ENCODE results near the gene ELK4. TPM values are rescaled to one million over a fixed set of nuclear protein-coding genes. Genes with fewer than 3 reads are reported as not detected.

Gene ELK4
- total and polyA plus RNA-seq, 2 of the 4 experiments (the other 2 are of a cell fraction): 4.6 to 11.3 TPM

DNA sequence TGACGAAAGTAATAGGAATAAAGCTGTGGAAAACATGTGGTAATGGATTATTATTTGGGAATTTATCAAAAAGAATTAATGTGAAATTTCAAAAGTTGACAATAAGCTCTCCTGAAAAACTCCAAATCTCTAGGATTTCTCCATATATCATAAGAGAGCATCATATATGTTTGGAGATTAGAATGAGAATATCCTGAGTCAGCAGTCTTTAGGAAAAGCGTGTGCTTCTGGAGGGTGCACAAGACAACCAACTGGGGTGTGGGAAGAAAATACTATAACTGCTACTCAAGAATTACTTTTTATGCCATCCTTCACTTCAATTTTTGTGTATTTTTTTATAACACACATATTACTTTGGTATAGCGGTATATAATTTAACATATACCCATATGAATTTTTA is 19.7 kb downstream of the ELK4 start:
- H2BK5ac ChIP-seq (ENCODE audit: low read depth, low read length, poor library complexity, severe bottlenecking): no peak overlapping the region
- no peak overlapping the region for H3K4me2 ChIP-seq (ENCODE audit: low read depth, low read length)
- peaks cover 5% of the 10 kb centered on the region; the same call in 1 of the 2 replicates for H4K20me1 ChIP-seq (ENCODE audit: insufficient read depth, low read length)
- DNase-seq: no peak
- H2BK120ac ChIP-seq (ENCODE audit: low read depth, low read length): no peak overlapping the region
- H3K14ac ChIP-seq (replicated peaks; ENCODE audit: low read depth, low read length): no peak overlapping the region
- H3K18ac ChIP-seq (ENCODE audit: low read depth, low read length): no peak overlapping the region
- peak; percentile 97 for TF ChIP-seq MAFK (IDR thresholded peaks at IDR 0.05; ENCODE audit: low read depth, low read length)
- no peak for TF ChIP-seq SMC3 (IDR thresholded peaks at IDR 0.05; ENCODE audit: low read depth, low read length)
- H2AK5ac ChIP-seq (ENCODE audit: low read depth, low read length): no peak overlapping the region
- peaks cover 2% of the 10 kb centered on the region; the same call in 1 of the 2 replicates for H3K4me1 ChIP-seq (ENCODE audit: control insufficient read depth, insufficient read depth, low read length)
- ChIA-PET POLR2A (ENCODE audit: unreplicated experiment) (no interaction called here), CTCF (interaction anchor here (0.7 kb wide), 1 partner anchor 20 kb away, joined by 4 read pairs; no protein-coding TSS in a partner anchor)
- no peak overlapping the region for H4K8ac ChIP-seq (ENCODE audit: low read depth in 2 of 2, low read length in 2 of 2)
- no peak overlapping the region for H2AK9ac ChIP-seq (replicated peaks; ENCODE audit: low read depth, low read length, poor library complexity)
- H3K36me3 ChIP-seq (ENCODE audit: control insufficient read depth, insufficient read depth, low read length): peaks cover 13% of the 10 kb centered on the region
- H3K79me1 ChIP-seq (ENCODE audit: low read depth in 1 of 2, low read length in 2 of 2): peaks cover 20 to 45% of the 10 kb centered on the region in 2 experiments
- H3K9ac ChIP-seq (ENCODE audit: low read depth, low read length): no peak overlapping the region
- no peak overlapping the region for H3K23ac ChIP-seq (ENCODE audit: low read depth, low read length)
- no peak for ATAC-seq (ENCODE audit: low read depth)
- WGBS, 2 experiments (ENCODE audit: extremely low coverage in 2 of 2, insufficient read length in 1 of 2): no CpG with 5 or more reads among the region's 3 CpGs
- H3K56ac ChIP-seq (ENCODE audit: extremely low read depth, insufficient read depth, low read length): no peak overlapping the region
- H4K91ac ChIP-seq (ENCODE audit: insufficient read depth, low read depth, low read length): no peak overlapping the region
- peaks cover 2% of the 10 kb centered on the region; the same call in 1 of the 2 replicates for H3K9me1 ChIP-seq (ENCODE audit: insufficient read depth, low read length)
- no peak overlapping the region for H2BK20ac ChIP-seq (ENCODE audit: low read depth, low read length)
- H3K27ac ChIP-seq (ENCODE audit: insufficient read depth, low read length): no peak overlapping the region
- no peak overlapping the region for H2BK15ac ChIP-seq (ENCODE audit: low read depth, low read length)
- H3K4me3 ChIP-seq (ENCODE audit: insufficient read depth, low read depth, low read length): no peak overlapping the region
- no peak overlapping the region for H3K4ac ChIP-seq (ENCODE audit: low read depth, low read length)
- no peak overlapping the region for H4K5ac ChIP-seq (ENCODE audit: low read depth, low read length)
- intact Hi-C loops (cut with micrococcal nuclease) (no loop called here), in situ Hi-C loops (cut with MboI; ENCODE audit: low sequenced_read_pairs) (no loop called here), dilution Hi-C loops (cut with HindIII; ENCODE audit: low sequenced_read_pairs, unreplicated experiment) (no loop called here)
- no TSS peak for BruUV-seq (replicated peaks)
- H3K9me3 ChIP-seq (ENCODE audit: control insufficient read depth, insufficient read depth, low read length): no peaks in the 10 kb centered on the region
- no peaks in the 10 kb centered on the region for H3K27me3 ChIP-seq (ENCODE audit: control insufficient read depth, insufficient read depth, low read length)
- no peak overlapping the region for H2AFZ ChIP-seq (replicated peaks; ENCODE audit: low read length, poor library complexity)
